Stimulated activated CD8-positive, alpha-beta memory T cell treated with anti-CD3 and anti-CD28 coated beads, Interleukin-15, amount 100 ng/mL, for 4 hours (primary cell): ENCODE data around the gene DAAM1.

ENCODE experiments used
- DNase-seq, 2 donors: peaks; one replicate each; pipeline ENCODE4 v3.0.0-alpha.2; 2020; ENCODE audit warnings: low read depth in 2 of 2

DAAM1 gene

DNA sequence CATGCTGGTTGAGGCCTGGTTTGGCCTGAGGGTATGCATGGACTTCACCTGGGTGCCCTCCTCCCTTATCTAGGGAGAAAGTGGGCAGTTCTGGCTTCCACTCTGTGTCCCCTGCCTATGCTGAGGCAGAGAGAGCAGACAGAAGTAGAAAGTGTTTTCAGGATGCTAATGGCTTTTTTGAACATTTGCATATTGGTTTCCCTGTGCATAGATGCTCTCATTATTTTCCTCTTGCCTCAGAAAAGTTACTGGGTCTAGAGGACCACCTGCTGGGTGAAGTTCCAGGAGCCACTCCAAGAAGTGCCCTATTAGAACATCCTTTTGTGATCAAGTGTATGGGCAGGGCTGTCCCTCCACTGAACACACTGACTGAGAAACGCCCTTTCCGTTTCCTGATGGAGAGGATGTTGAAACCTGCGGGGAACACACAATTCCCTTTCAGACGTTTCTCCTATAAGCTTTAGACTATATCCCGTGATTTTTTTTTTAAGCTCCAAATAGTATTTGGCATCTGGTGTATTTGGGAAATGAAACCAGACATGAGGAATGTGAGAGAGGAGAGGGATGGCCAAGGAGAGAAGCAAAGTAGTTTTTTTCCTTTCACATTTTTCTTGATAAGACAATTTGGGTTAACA is 66.6 kb downstream of the DAAM1 start:
- DNase-seq = no peak

DNA sequence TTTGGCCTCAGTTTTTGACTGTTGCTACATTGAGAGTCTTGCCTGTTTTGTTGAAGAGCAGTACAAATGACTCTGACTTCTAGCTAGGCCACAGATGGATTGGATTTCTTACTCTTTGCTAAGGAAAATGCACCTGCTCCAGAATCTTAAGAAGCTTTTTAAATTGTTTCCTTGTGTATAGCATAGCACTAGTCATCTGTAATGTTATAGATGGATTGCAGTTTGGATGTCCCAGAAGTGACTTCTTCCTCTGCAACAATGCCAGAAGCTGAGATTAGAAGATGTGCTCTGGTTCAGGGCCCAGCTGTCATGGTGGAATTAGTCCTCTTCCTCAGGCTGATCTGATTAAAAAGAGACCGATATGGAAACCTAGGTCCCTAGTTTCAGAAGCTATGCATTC is 67.9 kb downstream of the DAAM1 start:
- DNase-seq = no peak

DNA sequence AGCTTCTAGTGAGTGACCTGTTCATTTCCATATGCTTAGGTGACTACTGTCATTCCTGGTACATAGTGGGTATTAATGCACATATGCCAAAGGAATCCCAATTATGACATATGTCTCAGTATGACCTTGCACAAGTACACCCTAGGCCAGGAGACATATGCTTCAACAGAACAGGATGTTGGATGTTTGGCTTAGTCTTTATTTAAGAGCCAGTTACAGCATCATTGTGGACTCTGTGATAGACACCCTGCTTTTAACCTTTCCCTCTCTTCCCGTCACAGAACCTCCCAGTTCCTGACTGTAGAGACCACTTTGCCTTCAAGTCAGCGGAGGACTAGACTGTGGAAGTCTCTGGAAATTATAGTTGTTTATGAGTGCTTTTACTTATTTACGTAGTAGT is 72.9 kb downstream of the DAAM1 start:
- DNase-seq = no peak

DNA sequence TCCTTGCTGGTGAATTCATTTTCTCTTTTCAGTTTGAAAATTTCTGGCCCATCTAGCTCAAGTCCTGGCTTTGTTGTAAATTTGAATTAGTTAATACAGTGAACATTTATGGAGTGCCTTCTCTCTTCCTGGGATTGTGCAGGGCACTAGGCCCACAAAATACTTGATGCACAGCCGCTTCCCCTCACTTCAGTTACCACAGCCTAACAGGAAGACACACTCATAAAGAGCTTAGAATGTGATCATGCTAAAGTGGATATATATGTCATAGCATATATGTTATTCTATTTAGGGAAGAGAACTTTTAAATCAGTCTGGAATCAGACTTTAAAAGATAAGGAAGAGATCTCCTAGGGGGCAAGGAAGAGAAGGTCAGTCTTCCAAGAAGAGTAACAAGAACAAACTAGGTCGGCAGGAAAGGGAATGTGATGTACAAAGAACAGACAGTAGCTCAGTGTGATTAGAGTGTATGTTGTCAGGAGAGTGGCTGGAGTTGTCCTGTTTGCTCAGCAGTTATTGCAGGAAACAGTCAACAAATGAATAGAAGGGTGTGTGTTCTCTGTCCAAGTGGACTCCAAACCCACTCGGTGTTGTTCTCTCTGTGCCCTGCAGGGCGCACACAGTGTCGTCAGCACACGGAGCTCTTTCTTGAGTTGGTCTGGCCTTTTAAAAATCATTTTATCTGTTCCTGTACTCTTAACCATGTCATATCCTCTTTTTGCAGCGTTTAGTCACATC is 74.4 kb downstream of the DAAM1 start:
- DNase-seq = no peak

DNA sequence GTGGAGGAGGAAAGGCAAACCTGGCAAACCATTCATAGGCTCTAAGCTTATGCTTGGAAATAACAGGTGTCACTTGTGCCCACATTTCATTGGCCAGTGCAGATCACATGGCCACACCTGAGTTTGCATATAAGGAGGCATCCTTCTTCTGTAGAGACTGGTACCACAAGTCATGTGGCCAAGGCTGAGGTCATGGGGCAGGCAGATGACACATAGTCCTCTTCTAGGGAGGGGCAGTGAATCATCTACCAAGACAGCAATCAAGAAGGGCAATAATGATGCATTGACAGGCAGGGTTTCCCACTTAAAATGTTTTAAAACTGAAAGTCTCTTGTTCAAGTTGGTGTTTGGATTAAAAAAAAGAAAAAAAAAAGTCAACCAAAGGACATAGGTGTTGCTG is 77.3 kb downstream of the DAAM1 start:
- no peak for DNase-seq

DNA sequence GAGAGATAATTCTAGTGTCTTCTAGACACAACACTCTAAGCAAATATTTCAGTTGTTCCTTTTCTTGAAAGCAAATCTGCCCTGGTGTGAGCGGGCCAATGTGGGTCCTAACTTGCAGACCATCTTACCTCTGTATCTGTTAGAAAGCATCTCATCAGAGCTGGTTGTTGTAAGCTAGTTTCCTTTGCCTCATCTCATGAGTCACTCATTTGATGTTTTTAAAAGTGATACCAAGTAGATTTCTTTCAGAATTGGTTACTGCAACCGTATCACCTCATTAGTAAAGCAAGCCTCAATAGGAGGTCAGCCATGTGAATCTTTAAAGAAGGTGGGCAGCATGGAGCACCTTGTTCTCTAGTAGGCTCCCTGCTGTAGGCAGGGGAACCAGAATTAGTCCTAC is 78.6 kb downstream of the DAAM1 start:
- no peak for DNase-seq

DNA sequence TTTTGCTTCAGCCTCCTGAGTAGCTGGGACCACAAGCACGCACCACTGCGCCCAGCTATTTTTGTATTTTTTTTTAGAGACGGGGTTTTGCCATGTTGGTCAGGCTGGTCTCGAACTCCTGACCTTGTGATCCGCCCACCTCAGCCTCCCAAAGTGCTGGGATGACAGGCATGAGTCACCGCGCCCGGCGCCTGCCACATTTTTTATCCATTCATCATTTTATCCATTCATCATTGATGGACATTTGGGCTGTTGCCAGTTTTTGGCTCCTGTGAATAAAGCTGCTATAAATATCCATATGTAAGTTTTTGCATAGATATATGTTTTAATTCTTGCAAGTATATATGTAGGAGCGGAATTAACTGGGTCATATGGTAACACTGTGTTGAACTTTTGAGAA is 79.5 kb downstream of the DAAM1 start:
- no peak for DNase-seq

DNA sequence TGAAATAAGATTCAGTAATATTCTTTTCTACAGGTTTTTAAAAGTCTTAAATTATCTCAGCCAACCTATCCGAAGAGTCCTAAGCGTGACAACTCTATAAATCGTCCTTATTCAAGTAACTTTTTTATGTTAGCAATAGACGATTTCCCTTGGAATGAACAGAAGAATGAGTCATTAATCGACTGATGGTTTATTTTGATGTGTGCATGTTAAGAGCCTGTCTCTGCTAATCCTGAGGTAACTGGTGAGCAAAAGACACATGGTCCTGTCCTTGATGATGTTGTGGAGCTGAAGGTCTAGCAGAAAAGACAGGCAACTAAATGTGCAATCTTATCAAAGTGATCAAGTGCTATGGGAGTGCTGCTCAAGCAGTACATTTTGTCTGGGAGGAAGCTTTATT is 80.4 kb downstream of the DAAM1 start:
- DNase-seq = no peak

DNA sequence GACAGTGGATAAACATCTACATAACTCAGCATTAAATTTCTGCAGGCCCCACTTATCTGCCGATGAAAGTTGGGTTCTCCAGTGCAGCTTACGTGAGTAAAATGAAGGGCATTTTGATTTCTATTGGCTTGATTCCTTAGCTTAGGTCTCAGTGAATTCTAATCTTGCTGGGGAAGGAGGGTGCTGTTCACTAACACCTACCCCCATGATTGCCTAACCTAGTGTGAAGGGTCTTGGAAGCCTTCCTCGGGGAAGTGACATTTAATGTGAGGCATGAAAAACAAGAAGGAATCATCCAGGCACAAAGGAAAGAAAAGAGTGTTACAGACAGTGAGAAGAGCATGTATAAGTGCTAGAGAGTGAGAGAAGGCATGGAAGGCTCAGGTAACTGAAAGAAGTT is 81.0 kb downstream of the DAAM1 start:
- no peak for DNase-seq

DNA sequence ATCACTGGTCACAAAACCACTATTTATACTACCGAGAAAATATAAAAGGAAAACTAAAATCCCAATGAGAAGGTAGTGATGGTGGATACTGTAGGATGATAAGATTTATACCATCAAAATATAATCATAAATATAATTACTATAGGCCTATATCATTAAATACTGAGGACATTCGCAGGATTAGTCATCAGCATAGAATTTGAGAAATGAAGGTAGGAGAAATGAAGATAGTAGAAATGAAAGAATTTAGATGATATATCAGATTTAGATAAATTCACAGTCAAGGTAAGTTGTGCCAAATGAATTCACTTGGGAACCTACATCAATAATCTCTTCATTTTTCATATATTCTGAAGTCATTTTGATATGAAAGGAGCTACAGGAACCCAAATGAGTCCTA is 82.8 kb downstream of the DAAM1 start:
- no peak for DNase-seq

DNA sequence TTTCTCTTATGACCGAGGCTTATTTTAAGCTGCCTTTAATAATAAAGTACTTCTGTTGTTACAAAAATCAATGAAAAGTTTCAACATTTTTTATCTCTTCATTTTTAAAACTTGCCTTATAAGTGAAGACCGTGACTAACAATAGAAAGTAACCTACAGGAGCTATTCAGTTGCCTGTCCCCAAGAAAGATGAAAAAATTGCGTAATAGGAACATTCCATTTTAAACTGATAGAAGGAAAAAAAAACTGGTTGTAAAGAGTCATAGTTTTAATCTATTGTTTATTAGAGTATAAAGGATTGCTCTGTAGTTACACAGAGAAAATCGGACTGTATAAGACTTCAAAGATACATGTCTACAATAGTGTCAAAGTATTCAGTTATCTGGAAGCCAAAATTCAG is 83.3 kb downstream of the DAAM1 start:
- no peak for DNase-seq

DNA sequence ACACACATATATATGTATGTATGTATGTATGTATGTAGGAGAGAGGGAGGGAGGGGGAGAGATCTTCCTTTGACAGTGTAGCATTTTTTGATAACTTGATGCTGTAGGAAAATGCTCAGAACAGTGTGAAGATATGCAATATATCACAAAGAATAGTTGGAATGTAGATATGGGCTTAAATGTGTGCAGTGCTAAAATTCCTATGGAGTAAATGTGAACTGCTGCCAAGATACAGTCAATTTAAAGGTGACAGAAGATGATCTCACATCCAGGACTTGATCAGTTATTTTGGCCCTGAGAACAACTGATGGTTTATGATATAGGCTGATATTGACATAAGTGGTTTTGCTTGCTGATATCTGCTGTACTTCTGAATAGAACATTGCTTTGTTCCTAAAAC is 84.2 kb downstream of the DAAM1 start:
- DNase-seq = no peak

DNA sequence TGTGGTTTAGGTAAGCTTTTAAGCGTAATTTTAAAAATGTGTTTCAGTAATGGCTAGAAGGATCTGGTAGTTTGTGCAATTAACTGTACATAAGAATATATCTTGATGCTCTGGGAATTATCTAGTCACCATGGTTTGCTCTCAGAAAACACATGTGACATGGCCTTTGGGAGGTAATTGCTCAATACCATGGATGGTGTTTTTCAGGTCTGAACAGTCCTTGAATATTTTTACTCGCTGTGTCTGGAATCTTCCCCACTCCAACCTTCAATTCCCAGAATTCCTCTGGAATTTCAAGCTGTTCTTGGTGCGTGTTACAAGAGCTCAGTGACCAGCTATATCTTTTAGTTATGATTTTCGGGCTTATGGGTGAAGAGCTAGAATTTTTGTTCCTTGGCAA is 85.3 kb downstream of the DAAM1 start:
- no peak for DNase-seq

DNA sequence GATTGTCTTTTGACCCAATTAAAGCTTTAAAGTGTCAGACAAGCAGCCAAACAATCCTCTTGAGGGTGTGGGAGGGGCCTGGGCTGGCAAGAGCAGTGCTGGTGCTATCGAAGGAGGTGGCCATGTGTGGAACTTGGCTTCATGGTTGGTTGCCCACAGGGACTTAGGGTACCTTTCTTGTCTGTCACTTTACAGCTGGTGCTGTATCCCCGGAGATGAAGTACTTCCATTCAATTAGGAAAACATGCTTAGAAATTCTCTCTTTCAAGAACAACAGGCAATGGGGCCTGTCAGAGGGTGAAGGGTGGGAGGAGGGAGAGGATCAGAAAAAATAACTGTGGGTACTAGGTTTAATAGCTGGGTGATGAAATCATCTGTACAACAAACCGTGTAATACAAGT is 86.5 kb downstream of the DAAM1 start:
- no peak for DNase-seq

DNA sequence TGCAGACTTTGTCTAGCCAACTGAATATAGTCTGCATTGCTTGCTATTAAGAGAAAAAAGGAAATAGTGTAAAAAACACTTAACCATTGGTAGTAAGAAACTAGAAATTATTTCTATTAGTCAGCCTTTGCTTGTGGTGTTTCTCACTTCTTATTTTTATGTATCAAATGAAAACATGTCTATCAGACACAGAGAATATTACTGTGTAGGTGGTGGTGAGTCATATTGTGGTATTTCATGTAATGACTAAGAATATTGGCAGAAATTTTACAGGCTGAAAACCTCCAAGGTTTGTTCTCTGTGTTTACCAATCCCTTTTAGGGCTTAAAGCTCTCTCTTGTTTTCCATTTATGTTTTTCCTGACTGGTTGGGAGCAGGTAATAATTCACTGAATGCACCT is 87.2 kb downstream of the DAAM1 start:
- no peak for DNase-seq

DNA sequence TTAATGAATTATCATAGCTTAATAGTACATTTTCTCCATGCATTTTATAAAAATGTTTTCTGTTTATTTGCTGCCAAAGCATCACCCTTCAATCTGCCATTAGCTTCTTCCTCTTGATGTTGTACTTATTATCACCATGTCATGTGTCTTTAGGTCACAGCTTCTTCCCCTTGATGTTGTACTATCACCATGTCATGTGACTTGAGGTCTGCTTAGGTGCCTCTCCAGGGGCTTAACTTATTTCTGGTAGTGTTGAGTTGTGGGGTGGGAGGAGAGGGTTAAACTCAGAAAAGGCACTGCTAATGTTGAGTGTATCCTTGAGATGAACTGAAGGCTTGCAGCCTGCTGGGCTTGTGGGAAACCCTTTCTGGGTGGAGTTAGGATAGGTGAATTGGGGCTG is 87.8 kb downstream of the DAAM1 start:
- DNase-seq = no peak

DNA sequence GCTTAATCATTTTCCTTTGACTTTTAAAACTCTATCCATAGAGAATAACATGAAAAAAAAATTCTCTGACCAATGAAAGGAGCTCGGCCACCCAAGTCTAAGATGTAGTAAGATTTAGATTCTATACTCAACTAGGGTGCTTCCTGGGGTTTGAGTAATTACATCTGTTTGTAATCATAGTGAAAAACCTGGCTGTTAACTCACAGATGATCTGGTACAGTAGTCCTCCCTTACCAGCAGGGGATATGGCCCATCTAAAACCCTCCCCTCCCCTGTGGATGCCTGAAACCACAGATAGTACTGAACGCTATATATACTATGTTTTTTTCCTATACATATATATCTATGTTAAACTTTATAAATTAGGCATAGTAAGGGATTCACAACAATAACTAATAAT is 89.2 kb downstream of the DAAM1 start:
- no peak for DNase-seq

DNA sequence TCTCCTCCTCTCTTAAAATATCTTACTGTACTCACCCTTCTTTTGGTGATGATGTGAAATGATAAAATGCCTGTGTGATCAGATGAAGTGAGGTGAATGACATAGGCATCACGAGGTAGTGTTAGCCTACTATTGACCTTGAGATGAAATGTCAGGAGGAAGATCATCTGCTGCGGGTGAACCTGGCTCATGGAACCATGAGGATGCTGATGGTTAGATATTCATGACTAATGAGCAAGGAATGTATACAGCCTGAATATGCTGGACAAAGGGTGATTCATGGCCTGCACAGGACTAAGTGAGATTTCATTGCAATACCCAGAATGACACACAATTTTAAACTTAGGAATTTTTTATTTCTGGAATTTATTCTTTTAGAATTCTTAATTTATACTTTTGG is 89.6 kb downstream of the DAAM1 start:
- DNase-seq = no peak

DNA sequence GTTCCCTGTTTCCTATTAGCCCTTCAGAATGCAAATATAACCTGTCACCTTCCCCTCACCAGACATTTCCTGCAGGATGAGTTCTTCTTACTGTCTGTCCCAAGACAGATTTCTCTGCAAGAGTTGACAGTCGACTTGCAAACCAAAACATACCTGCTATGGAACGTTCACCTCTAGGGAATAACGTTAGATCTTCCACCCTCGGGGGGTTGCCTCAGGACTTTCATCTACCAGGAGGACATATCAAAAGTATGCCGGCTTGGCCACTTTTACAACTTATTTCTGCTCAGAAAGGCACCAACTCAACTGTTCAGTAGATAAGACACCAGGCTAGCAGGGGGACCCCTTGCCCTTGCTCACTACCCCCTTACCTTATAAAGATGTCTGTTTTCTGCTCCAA is 92.5 kb downstream of the DAAM1 start:
- no peak for DNase-seq

DNA sequence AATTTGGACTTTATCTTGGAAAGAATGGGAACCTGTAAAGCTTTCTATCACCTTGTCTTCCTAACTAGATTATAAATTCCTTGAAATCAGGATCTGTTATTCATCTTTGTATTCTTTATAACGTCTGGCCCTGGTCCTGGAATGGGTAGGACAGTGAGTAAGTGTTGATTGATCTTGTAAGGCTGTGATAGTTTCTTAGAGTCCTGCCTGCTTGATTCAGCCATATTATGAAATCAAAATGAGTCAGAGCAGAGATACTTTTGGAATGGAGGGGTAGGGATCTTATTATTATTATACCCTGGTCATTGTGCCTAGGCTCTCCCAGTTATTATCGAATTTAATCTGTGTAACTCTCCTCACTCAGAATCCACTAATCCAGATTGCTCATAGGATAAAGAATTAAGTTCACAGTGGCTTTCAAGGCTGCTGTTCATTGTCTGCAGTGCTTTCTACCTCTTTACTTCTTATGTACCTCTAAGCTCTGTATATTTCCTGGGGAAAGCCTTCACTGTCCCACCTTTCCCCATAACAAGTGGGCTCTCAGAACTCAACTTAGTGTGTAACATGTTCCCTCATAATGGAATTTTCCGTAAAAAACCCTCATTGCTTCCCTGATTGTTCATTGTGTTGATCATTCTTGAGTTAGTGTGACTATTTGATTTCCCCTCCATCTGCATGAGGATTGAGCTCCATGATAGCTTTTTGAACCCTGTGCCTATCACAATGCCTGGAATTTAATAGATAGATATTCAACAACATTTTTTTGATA is 93.3 kb downstream of the DAAM1 start:
- no peak for DNase-seq

DNA sequence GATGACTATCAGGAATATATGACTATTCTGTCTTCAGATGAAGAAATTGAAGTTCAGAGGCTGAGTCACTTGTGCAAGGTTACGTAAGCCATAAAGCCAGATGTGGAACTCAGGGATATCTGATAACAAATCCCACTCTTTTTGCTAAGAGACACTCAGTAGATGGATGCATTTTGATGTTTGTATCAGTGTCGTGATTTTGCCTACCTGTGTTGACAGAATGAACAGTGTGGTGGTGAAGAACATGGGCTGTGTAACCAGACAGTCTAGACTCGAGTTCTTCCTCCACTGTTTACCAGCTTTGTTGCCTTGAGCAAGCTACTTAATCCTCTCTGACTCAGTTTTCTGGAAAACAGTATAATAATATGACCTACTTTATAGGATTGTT is 93.9 kb downstream of the DAAM1 start:
- no peak for DNase-seq

DNA sequence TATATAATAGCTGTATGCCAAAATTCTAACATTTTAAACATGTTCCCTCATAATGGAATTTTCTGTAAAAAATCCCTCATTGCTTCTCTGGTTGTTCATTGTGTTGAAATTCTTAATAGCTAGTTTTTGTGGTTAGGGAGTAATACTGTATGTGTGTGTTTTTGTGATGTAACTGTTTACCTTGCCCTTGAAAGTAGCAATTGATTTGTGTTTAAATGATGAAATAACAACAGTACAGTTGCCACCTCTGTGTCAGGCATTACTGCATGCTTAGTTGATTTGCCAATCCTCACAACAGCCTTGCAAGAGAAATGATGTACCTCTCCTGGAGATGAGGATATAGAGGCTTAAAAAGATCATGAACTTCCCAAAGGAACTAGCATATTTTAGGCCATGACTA is 94.9 kb downstream of the DAAM1 start:
- no peak for DNase-seq

DNA sequence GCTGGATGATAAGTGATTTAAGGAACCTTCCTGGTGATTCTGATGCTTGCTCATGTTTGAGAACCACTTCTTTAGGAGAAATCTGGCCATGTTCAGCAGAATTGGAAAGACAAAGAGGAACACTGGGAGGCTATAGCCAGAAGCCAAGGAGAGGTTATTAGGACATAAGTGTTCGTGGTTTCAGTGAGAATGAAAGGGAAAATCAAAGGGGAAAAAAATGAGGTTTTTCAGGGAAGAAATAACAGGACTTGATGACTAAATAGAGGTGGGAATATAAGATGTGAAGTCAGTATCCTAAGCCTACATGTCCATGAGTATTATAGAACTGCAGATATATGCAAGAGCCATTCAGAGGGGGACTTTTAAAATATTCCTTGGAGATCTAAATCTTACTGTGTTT is 95.6 kb downstream of the DAAM1 start:
- no peak for DNase-seq
